K562 (cell line): ENCODE results near the gene ANO2. TPM values are rescaled to one million over a fixed set of nuclear protein-coding genes. Genes with fewer than 3 reads are reported as not detected.

ENCODE experiments used
- ATAC-seq: fragments of 200-7000 bp; cut with Tn5 transposase; 3 replicates; pipeline ENCODE4 v1.9.1; 2020; ENCODE audit warnings: moderate library complexity
- BruUV-seq: library from RNA; stranded (reverse); fragments of 400-500 nt; replicated peaks from 2 replicates; lab custom pipeline; 2021; lab: Mats Ljungman, UMichigan
- CTCF ChIA-PET: fragments of 300-600 bp; formaldehyde crosslinking; extraction: SDS; loops from one replicate; lab custom pipeline; 2021; ENCODE audit warnings: low intra/inter-chr PET ratio; lab: Yijun Ruan, JAX
- POLR2A ChIA-PET: fragments of 300-600, 350-650 bp; sonication (Branson Sonifier 250); formaldehyde crosslinking; extraction: SDS; loops from one replicate; lab custom pipeline; 2021; ENCODE audit warnings: antibody characterized with exemption, inconsistent platforms; lab: Yijun Ruan, JAX
- DNase-seq, 4 experiments: peaks; one replicate each; pipeline versions ENCODE4 v3.0.0 to v3.0.0-alpha.2; 2011 to 2018; ENCODE audit warnings: low spot score in 3 of 4, mixed read lengths in 3 of 4; ENCODE audit errors: extremely low read depth in 1 of 4
- FAIRE-seq: peaks from 2 replicates; lab custom pipeline; 2011; peaks lifted over from hg19 to GRCh38; lab: Jason Lieb, UNC
- H2AFZ ChIP-seq: 2 replicates; pipeline ENCODE4 v1.6.0; 2011; ENCODE audit warnings: low read depth, low read length, control low read depth, inconsistent platforms
- H3K27ac ChIP-seq: fragments of 200-600 bp; 3 replicates; pipeline ENCODE4 v1.8.0; 2011; ENCODE audit warnings: low read depth, mild to moderate bottlenecking, control low read depth, inconsistent platforms, low read length, moderate library complexity, mixed read lengths; ENCODE audit errors: extremely low read depth
- H3K27me3 ChIP-seq, 2 experiments: fragments of 300-600 bp in 1 of 2; 2 replicates in 1 of 2; 3 replicates in 1 of 2; pipeline versions ENCODE4 v1.6.0 to v1.8.0; 2011; ENCODE audit warnings: inconsistent platforms in 2 of 2, low read length in 2 of 2, mild to moderate bottlenecking in 1 of 2, mixed read lengths in 1 of 2, moderate library complexity in 1 of 2; ENCODE audit not compliant: control insufficient read depth in 2 of 2, insufficient read depth in 2 of 2
- H3K36me3 ChIP-seq: fragments of 300-600 bp; 3 replicates; pipeline ENCODE4 v1.8.0; 2011; ENCODE audit warnings: mild to moderate bottlenecking, low read length, inconsistent platforms; ENCODE audit not compliant: control insufficient read depth, insufficient read depth
- H3K4me1 ChIP-seq, 2 experiments: fragments of 200-600 bp in 1 of 2; replicated peaks in 1 of 2; 2 replicates in 1 of 2; 3 replicates in 1 of 2; pipeline versions ENCODE4 v1.5.1 to v1.8.0; 2011; ENCODE audit warnings: inconsistent platforms in 2 of 2, low read length in 2 of 2, mild to moderate bottlenecking in 1 of 2, mixed read lengths in 1 of 2, moderate library complexity in 1 of 2; ENCODE audit not compliant: control insufficient read depth in 2 of 2, insufficient read depth in 2 of 2
- H3K4me2 ChIP-seq: 2 replicates; pipeline ENCODE4 v1.6.1; 2011; ENCODE audit warnings: low read length, control low read depth, inconsistent platforms, mixed read lengths; ENCODE audit not compliant: insufficient read depth
- H3K4me3 ChIP-seq: fragments of 200-600 bp; sonication (generic), shearing (Covaris generic); 2 replicates; pipeline ENCODE4 v1.5.1; 2016; ENCODE audit warnings: control low read depth, inconsistent platforms
- H3K79me2 ChIP-seq: fragments of 200-600 bp; 3 replicates; pipeline ENCODE4 v1.8.0; 2011; ENCODE audit warnings: low read length, inconsistent platforms; ENCODE audit not compliant: control insufficient read depth, insufficient read depth
- H3K9ac ChIP-seq, 2 experiments: 2 replicates each; pipeline versions ENCODE4 v1.6.0 to v1.6.1; 2011; ENCODE audit warnings: low read depth in 2 of 2, low read length in 2 of 2, control low read depth in 1 of 2, inconsistent platforms in 1 of 2, mild to moderate bottlenecking in 1 of 2, mixed read lengths in 1 of 2; ENCODE audit not compliant: insufficient read depth in 1 of 2
- H3K9me1 ChIP-seq: one replicate; pipeline ENCODE4 v1.6.0; 2011; ENCODE audit warnings: inconsistent platforms, mild to moderate bottlenecking, low read length, moderate library complexity; ENCODE audit not compliant: control insufficient read depth, insufficient read depth
- H3K9me3 ChIP-seq: replicated peaks from 2 replicates; pipeline ENCODE4 v1.5.1; 2011; ENCODE audit warnings: low read depth, low read length, inconsistent platforms; ENCODE audit not compliant: control insufficient read depth, insufficient read depth
- H4K20me1 ChIP-seq: replicated peaks from 2 replicates; pipeline ENCODE4 v1.6.1; 2011; ENCODE audit warnings: low read length, inconsistent platforms, mixed read lengths; ENCODE audit not compliant: control insufficient read depth, insufficient read depth
- CHCHD3 ChIP-seq: fragments of 250-450 bp; sonication (Bioruptor Pico); IDR thresholded peaks from 2 replicates; pipeline ENCODE4 v2.1.2; 2022; ENCODE audit warnings: mild to moderate bottlenecking
- CXXC5 ChIP-seq: fragments of 250-450 bp; sonication (Bioruptor Pico); IDR thresholded peaks from 2 replicates; pipeline ENCODE4 v1.8.0; 2022; ENCODE audit warnings: inconsistent platforms, mild to moderate bottlenecking, moderate library complexity
- ELK1 ChIP-seq: sonication (generic); formaldehyde crosslinking; IDR thresholded peaks from 2 replicates; pipeline ENCODE4 v1.8.1; 2022; ENCODE audit warnings: missing genetic modification reagents
- GTF3C2 ChIP-seq: IDR thresholded peaks from 3 replicates; pipeline ENCODE4 v1.6.1; 2011; ENCODE audit warnings: borderline replicate concordance, mild to moderate bottlenecking, moderate library complexity; ENCODE audit not compliant: insufficient read length; ENCODE audit errors: extremely low read depth
- HLTF ChIP-seq: fragments of 450-650 bp; IDR thresholded peaks from 2 replicates; pipeline ENCODE4 v1.6.1; 2016
- KDM2B ChIP-seq: fragments of 250-450 bp; sonication (Bioruptor Pico); IDR thresholded peaks from 2 replicates; pipeline ENCODE4 v1.8.0; 2021; ENCODE audit warnings: mild to moderate bottlenecking, moderate library complexity
- KDM5B ChIP-seq: fragments of 200-600 bp; sonication (generic); IDR thresholded peaks from 2 replicates; pipeline ENCODE4 v1.6.1; 2012; ENCODE audit warnings: low read depth, mild to moderate bottlenecking, moderate library complexity, low read length, control low read depth, inconsistent platforms; ENCODE audit not compliant: insufficient replicate concordance
- KHSRP ChIP-seq: fragments of 450-650 bp; IDR thresholded peaks from 2 replicates; pipeline ENCODE4 v1.6.1; 2017
- MIER1 ChIP-seq: fragments of 450-650 bp; IDR thresholded peaks from 2 replicates; pipeline ENCODE4 v1.6.1; 2016; ENCODE audit warnings: antibody characterized with exemption, mild to moderate bottlenecking, low read depth
- MTA3 ChIP-seq: fragments of 450-650 bp; formaldehyde crosslinking; IDR thresholded peaks from 2 replicates; pipeline ENCODE4 v1.6.1; 2017; ENCODE audit warnings: mild to moderate bottlenecking, borderline replicate concordance
- NBN ChIP-seq: fragments of 450-650 bp; IDR thresholded peaks from 2 replicates; pipeline ENCODE4 v1.6.1; 2016; ENCODE audit warnings: low read depth, mild to moderate bottlenecking
- SMARCA5 ChIP-seq: fragments of 450-650 bp; IDR thresholded peaks from 2 replicates; pipeline ENCODE4 v1.6.1; 2016
- SRSF7 ChIP-seq: fragments of 200-400 bp; formaldehyde crosslinking; optimal IDR thresholded peaks from 2 replicates; pipeline ENCODE3; 2017; ENCODE audit warnings: mild to moderate bottlenecking, low read depth, low read length
- STAT5A ChIP-seq: IDR thresholded peaks from 2 replicates; pipeline ENCODE4 v1.6.1; 2012; ENCODE audit warnings: low read length, inconsistent platforms, borderline replicate concordance
- ZFP36 ChIP-seq: fragments of 150-350 bp; IDR thresholded peaks from 2 replicates; pipeline ENCODE4 v1.6.1; 2018; ENCODE audit warnings: low read length, low read depth; ENCODE audit not compliant: partially characterized antibody
- ZNF140 ChIP-seq: fragments of 250-450 bp; sonication (Bioruptor Pico); IDR thresholded peaks from 2 replicates; pipeline ENCODE4 v1.8.0; 2021; ENCODE audit warnings: moderate library complexity, mild to moderate bottlenecking, inconsistent platforms
- ZNF76 ChIP-seq: fragments of 250-450 bp; sonication (Bioruptor Pico); IDR thresholded peaks from 2 replicates; pipeline ENCODE4 v1.4.0; 2020; ENCODE audit warnings: mild to moderate bottlenecking, moderate library complexity, borderline replicate concordance
- ZSCAN32 ChIP-seq: fragments of 450-650 bp; formaldehyde crosslinking; IDR thresholded peaks from 2 replicates; pipeline ENCODE4 v1.4.0; 2020; ENCODE audit warnings: mild to moderate bottlenecking, moderate library complexity
- WGBS: fragments of 100-300 bp; shearing (Covaris generic); methylation state at CpG from one replicate; pipeline ENCODE4 v1.1.6; 2016; ENCODE audit warnings: low coverage, mixed read lengths; ENCODE audit not compliant: insufficient coverage; ENCODE audit errors: missing lambda C conversion rate; 5-methylcytosine and 5-hydroxymethylcytosine counted together
- in situ Hi-C: fragments of 300-500 bp; cut with MboI; formaldehyde crosslinking; loops from 4 replicates; pipeline ENCODE4 v1.15.0; 2018; ENCODE audit warnings: inconsistent platforms, mixed read lengths
- intact Hi-C: fragments of 100-400 bp; cut with micrococcal nuclease; formaldehyde crosslinking; loops from 2 replicates; pipeline ENCODE4 v1.14.2; 2022
- polyA plus RNA-seq, 8 experiments: library from polyadenylated mRNA; depleted of rRNA in 4 of 8; stranded (reverse) in 5 of 8; unstranded in 3 of 8; fragments of >200 nt; fragmentation: Nextera tagmentation in 2 of 8; fragmentation: Illumina TruSeq in 1 of 8; extraction: Ambion mirVana in 2 of 8; extraction: Trizol in 1 of 8; gene quantifications; 2 replicates each; pipeline versions ENCODE4 v1.2.1 to v1.2.3, GENCODE V29; 2011 to 2014; ENCODE audit warnings: inconsistent platforms in 1 of 8, missing spikeins in 1 of 8
- total RNA-seq, 7 experiments: library from RNA; depleted of rRNA in 6 of 7; stranded (reverse); fragments of >200 nt in 6 of 7; fragmentation: Illumina TruSeq in 2 of 7; extraction: Trizol in 2 of 7; gene quantifications; 2 replicates each; pipeline versions ENCODE4 v1.2.1 to v1.2.3, GENCODE V29; 2011 to 2021; ENCODE audit warnings: low replicate concordance in 1 of 7
- TF ChIP-seq, protein P1 (sequence below): fragments of 150-350 bp; conservative IDR thresholded peaks from 2 replicates; pipeline ENCODE4 v1.6.1; 2014; ENCODE audit warnings: low read length

Gene ANO2
- total and polyA plus RNA-seq, 9 of the 15 experiments (the other 6 are each of a cell fraction or from before 2014, with no cell fraction given) = 0.64 TPM; not detected in 8

GRCh38 chr12:5780536-5780935 is 164.5 kb downstream of the ANO2 start:
- Histone ChIP-seq H3K9me3 (no peaks in the 10 kb centered on the region), H2AFZ (no peak overlapping the region), H3K4me3 (no peak overlapping the region), H4K20me1 (no peaks in the 10 kb centered on the region), H3K36me3 (no peaks in the 10 kb centered on the region), H3K4me1 (no peaks in the 10 kb centered on the region), H3K79me2 (no peaks in the 10 kb centered on the region), H3K9me1 (no peaks in the 10 kb centered on the region), H3K9ac (no peak overlapping the region), H3K27me3 (no peaks in the 10 kb centered on the region), H3K4me2 (no peak overlapping the region), H3K27ac (no peak overlapping the region)
- 0% methylated on average over 8 of the region's 8 CpGs for WGBS
- DNase-seq = no peak
- CTCF ChIA-PET = no interaction called here
- no peak for ATAC-seq
- in situ Hi-C loops = loop anchor here (25.0 kb wide), 1 partner anchor 593 kb away; no protein-coding TSS in a partner anchor
- POLR2A ChIA-PET = interaction anchor here (0.8 kb wide), 1 partner anchor 70 kb away, joined by 3 read pairs; no protein-coding TSS in a partner anchor
- FAIRE-seq = no peak
- intact Hi-C loops = no loop called here
- no TSS peak for BruUV-seq
- no peak for TF ChIP-seq STAT5A
- TF ChIP-seq ZNF140 = no peak
- TF ChIP-seq SMARCA5 = no peak
- TF ChIP-seq CHCHD3 (CRISPR knock-in tag) = no peak
- TF ChIP-seq ZSCAN32 = no peak
- no peak for TF ChIP-seq NBN
- no peak for TF ChIP-seq HLTF
- TF ChIP-seq KDM5B = no peak
- TF ChIP-seq, protein P1, sequence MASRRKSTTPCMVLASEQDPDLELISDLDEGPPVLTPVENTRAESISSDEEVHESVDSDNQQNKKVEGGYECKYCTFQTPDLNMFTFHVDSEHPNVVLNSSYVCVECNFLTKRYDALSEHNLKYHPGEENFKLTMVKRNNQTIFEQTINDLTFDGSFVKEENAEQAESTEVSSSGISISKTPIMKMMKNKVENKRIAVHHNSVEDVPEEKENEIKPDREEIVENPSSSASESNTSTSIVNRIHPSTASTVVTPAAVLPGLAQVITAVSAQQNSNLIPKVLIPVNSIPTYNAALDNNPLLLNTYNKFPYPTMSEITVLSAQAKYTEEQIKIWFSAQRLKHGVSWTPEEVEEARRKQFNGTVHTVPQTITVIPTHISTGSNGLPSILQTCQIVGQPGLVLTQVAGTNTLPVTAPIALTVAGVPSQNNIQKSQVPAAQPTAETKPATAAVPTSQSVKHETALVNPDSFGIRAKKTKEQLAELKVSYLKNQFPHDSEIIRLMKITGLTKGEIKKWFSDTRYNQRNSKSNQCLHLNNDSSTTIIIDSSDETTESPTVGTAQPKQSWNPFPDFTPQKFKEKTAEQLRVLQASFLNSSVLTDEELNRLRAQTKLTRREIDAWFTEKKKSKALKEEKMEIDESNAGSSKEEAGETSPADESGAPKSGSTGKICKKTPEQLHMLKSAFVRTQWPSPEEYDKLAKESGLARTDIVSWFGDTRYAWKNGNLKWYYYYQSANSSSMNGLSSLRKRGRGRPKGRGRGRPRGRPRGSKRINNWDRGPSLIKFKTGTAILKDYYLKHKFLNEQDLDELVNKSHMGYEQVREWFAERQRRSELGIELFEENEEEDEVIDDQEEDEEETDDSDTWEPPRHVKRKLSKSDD = no peak
- TF ChIP-seq KHSRP = no peak
- TF ChIP-seq ZNF76 (CRISPR knock-in tag) = no peak
- no peak for TF ChIP-seq KDM2B (CRISPR knock-in tag)
- no peak for TF ChIP-seq MIER1
- no peak for TF ChIP-seq ZFP36
- no peak for TF ChIP-seq MTA3
- TF ChIP-seq CXXC5 (CRISPR knock-in tag) = no peak
- no peak for TF ChIP-seq ELK1
- no peak for TF ChIP-seq SRSF7
- no peak for TF ChIP-seq GTF3C2
